Keratinocyte (primary cell): ENCODE measurements around the gene DCAF8. TPM values are rescaled to one million over a fixed set of nuclear protein-coding genes. Genes with fewer than 3 reads are reported as not detected.

Source experiments
- DNase-seq: peaks from one replicate; pipeline ENCODE4 v3.0.0-alpha.2; 2011; ENCODE audit warnings: low read depth, missing footprints, low spot score
- FAIRE-seq: peaks from 2 replicates; lab custom pipeline; 2011; peaks lifted over from hg19 to GRCh38; lab: Jason Lieb, UNC
- H2AFZ ChIP-seq: 2 replicates; pipeline ENCODE4 v1.6.0; 2012; ENCODE audit warnings: low read length, control low read depth, inconsistent platforms; ENCODE audit not compliant: control insufficient read depth
- H3K27ac ChIP-seq: 2 replicates; pipeline ENCODE4 v1.5.1; 2011; ENCODE audit warnings: low read length; ENCODE audit not compliant: control insufficient read depth, insufficient read depth
- H3K27me3 ChIP-seq: 3 replicates; pipeline ENCODE4 v1.6.0; 2011; ENCODE audit warnings: low read length; ENCODE audit not compliant: control insufficient read depth, insufficient read depth; ENCODE audit errors: extremely low read depth
- H3K36me3 ChIP-seq, 2 experiments: 2 replicates in 1 of 2; 3 replicates in 1 of 2; pipeline ENCODE4 v1.5.1; 2011; ENCODE audit warnings: low read length in 2 of 2, mild to moderate bottlenecking in 1 of 2; ENCODE audit not compliant: control insufficient read depth in 2 of 2, insufficient read depth in 2 of 2; ENCODE audit errors: extremely low read depth in 1 of 2
- H3K4me1 ChIP-seq: 3 replicates; pipeline ENCODE4 v1.5.1; 2011; ENCODE audit warnings: low read length; ENCODE audit not compliant: control insufficient read depth, insufficient read depth; ENCODE audit errors: extremely low read depth
- H3K4me2 ChIP-seq: 3 replicates; pipeline ENCODE4 v1.6.0; 2011; ENCODE audit warnings: low read depth, low read length; ENCODE audit not compliant: control insufficient read depth, insufficient read depth; ENCODE audit errors: extremely low read depth
- H3K4me3 ChIP-seq, 3 experiments: fragments of 200-600 bp in 1 of 3; sonication (generic) in 1 of 3; 2 replicates in 2 of 3; 3 replicates in 1 of 3; pipeline ENCODE4 v1.5.1; 2011 to 2016; ENCODE audit warnings: low read length in 3 of 3, mild to moderate bottlenecking in 3 of 3, control low read depth in 2 of 3, inconsistent platforms in 1 of 3, low read depth in 1 of 3, mixed read lengths in 1 of 3, mixed run types in 1 of 3, moderate library complexity in 1 of 3; ENCODE audit not compliant: control insufficient read depth in 2 of 3, insufficient read depth in 2 of 3; ENCODE audit errors: extremely low read depth in 1 of 3
- H3K79me2 ChIP-seq: 2 replicates; pipeline ENCODE4 v1.6.0; 2012; ENCODE audit warnings: low read length; ENCODE audit not compliant: control insufficient read depth, insufficient read depth
- H3K9ac ChIP-seq: 3 replicates; pipeline ENCODE4 v1.6.0; 2011; ENCODE audit warnings: low read length; ENCODE audit not compliant: control insufficient read depth, insufficient read depth; ENCODE audit errors: extremely low read depth
- H3K9me1 ChIP-seq: 3 replicates; pipeline ENCODE4 v1.6.0; 2011; ENCODE audit warnings: low read length; ENCODE audit not compliant: control insufficient read depth, insufficient read depth; ENCODE audit errors: extremely low read depth
- H3K9me3 ChIP-seq: 2 replicates; pipeline ENCODE4 v1.5.1; 2012; ENCODE audit warnings: low read depth, low read length; ENCODE audit not compliant: control insufficient read depth
- H4K20me1 ChIP-seq: 3 replicates; pipeline ENCODE4 v1.6.0; 2011; ENCODE audit warnings: low read length; ENCODE audit not compliant: control insufficient read depth, insufficient read depth; ENCODE audit errors: extremely low read depth
- CTCF ChIP-seq, 3 experiments: IDR thresholded peaks in 1 of 3; conservative IDR thresholded peaks in 1 of 3; optimal IDR thresholded peaks in 1 of 3; 2 replicates in 2 of 3; 3 replicates in 1 of 3; pipeline versions ENCODE3 to v1.5.1; 2011; ENCODE audit warnings: low read length in 3 of 3, mild to moderate bottlenecking in 3 of 3, moderate library complexity in 2 of 3, control low read depth in 1 of 3, inconsistent platforms in 1 of 3; ENCODE audit not compliant: insufficient read depth in 2 of 3; ENCODE audit errors: extremely low read depth in 1 of 3
- EZH2 ChIP-seq: IDR thresholded peaks from one replicate; pipeline ENCODE4 v1.6.1; 2012; ENCODE audit warnings: inconsistent platforms, mild to moderate bottlenecking, low read length, moderate library complexity
- dilution Hi-C: fragments of 300-500 bp; cut with MboI; formaldehyde crosslinking; loops from one replicate; pipeline ENCODE4 v1.7.0; 2020; ENCODE audit warnings: low sequenced_read_pairs; ENCODE audit not compliant: extremely low pct_ligation_motif_present
- polyA plus RNA-seq, 5 experiments: library from polyadenylated mRNA; depleted of rRNA in 3 of 5; stranded (reverse) in 3 of 5; stranded (forward) in 1 of 5; unstranded in 1 of 5; fragments of >200 nt; gene quantifications; 1 replicate in 1 of 5; 2 replicates in 3 of 5; 3 replicates in 1 of 5; pipeline versions ENCODE4 v1.2.1 to v1.2.3, GENCODE V29; 2011 to 2012; ENCODE audit warnings: missing spikeins in 2 of 5, low read depth in 1 of 5, low replicate concordance in 1 of 5

Gene DCAF8
- polyA plus RNA-seq, 1 donor (not counting 4 experiments of a cell fraction or from before 2014, with no cell fraction given), result 81.2 TPM

GRCh38 chr1:160219062-160219929, 43.1 kb downstream of the DCAF8 start:
- peaks cover 3% of the 10 kb centered on the region for H3K9me1 ChIP-seq
- FAIRE-seq (peak; percentile 60), DNase-seq (no peak)
- dilution Hi-C loops, result no loop called here
- H3K9me3 ChIP-seq, result no peaks in the 10 kb centered on the region
- H3K27me3 ChIP-seq, result no peaks in the 10 kb centered on the region
- peak overlapping the region; percentile 74 for H3K27ac ChIP-seq
- no peak overlapping the region for H3K4me3 ChIP-seq
- H3K36me3 ChIP-seq, result peaks cover 26 to 44% of the 10 kb centered on the region in 2 experiments
- peaks cover 41% of the 10 kb centered on the region for H3K4me1 ChIP-seq
- H4K20me1 ChIP-seq, result no peaks in the 10 kb centered on the region
- no peak overlapping the region for H2AFZ ChIP-seq
- no peaks in the 10 kb centered on the region for H3K79me2 ChIP-seq
- H3K9ac ChIP-seq, result peak overlapping the region; percentile 43
- H3K4me2 ChIP-seq, result peak overlapping the region; percentile 39
- TF ChIP-seq CTCF (optimal IDR thresholded peaks at IDR 0.05 in 1 of 3, IDR thresholded peaks at IDR 0.05 in 1 of 3, conservative IDR thresholded peaks at IDR 0.05 in 1 of 3; ENCODE audit: extremely low read depth in 1 of 3, insufficient read depth in 2 of 3, low read length in 3 of 3) (peak; percentile 62 to 77 (median 64)), EZH2 (no peak)

DNA sequence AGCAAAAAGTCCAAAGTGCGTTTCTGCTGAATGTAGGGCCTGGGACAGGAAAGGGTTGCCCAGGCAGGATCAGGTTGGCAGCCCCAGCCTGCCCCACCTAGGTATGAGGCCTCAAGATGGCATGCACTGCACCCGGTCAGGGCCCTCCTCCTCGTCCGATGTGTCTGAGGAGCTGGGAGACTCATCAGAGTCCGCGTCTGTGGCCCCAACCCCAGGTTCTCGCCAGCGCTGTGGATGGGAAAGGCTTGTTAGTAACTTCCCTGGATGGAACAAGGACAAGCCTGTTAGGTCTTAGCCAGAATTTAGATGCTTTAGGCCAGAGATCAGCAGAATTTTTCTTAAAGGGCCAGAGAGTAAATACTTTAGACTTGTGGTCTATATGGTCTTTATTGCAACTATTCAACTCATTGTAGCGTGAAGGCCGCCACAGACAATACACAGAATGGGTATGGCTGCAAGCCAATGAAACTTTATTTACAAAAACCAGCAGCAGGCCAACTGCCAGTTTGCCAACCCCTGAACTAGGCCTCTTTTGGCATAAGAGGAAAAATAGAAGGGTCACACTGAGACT, 44.8 kb downstream of the DCAF8 start:
- peak; percentile 57 for FAIRE-seq
- peak overlapping the region; percentile 53 for H3K9ac ChIP-seq
- no peaks in the 10 kb centered on the region for H3K79me2 ChIP-seq
- no peaks in the 10 kb centered on the region for H3K27me3 ChIP-seq
- peaks cover 3% of the 10 kb centered on the region for H3K9me1 ChIP-seq
- no peak for TF ChIP-seq EZH2
- no peak for TF ChIP-seq CTCF (optimal IDR thresholded peaks at IDR 0.05 in 1 of 3, IDR thresholded peaks at IDR 0.05 in 1 of 3, conservative IDR thresholded peaks at IDR 0.05 in 1 of 3; ENCODE audit: extremely low read depth in 1 of 3, insufficient read depth in 2 of 3, low read length in 3 of 3)
- H3K27ac ChIP-seq, result peak overlapping the region; percentile 76
- peak overlapping the region; percentile 48 for H3K4me2 ChIP-seq
- dilution Hi-C loops, result no loop called here
- H3K4me1 ChIP-seq, result peaks cover 39% of the 10 kb centered on the region
- no peaks in the 10 kb centered on the region for H3K9me3 ChIP-seq
- H3K36me3 ChIP-seq, result peaks cover 37 to 44% of the 10 kb centered on the region in 2 experiments
- no peaks in the 10 kb centered on the region for H4K20me1 ChIP-seq
- no peak overlapping the region for H2AFZ ChIP-seq
- DNase-seq, result no peak
- peak overlapping the region in 1 of 3 experiments; percentile 9 for H3K4me3 ChIP-seq
